GM21737 (cell line): ENCODE data around the gene PUS3.

Experiments used
- ATAC-seq: cut with Tn5 transposase; IDR thresholded peaks from one replicate; pipeline ENCODE4 v1.9.1; 2021; ENCODE audit warnings: mild to moderate bottlenecking, moderate library complexity; ENCODE audit not compliant: unreplicated experiment

Gene PUS3

GRCh38 chr11:125941619-125942611, 38.9 kb upstream of the PUS3 start:
- no peak for ATAC-seq

- ATAC-seq: no peak
Measured at GRCh38 chr11:125941267-125941618, 38.2 kb upstream of the PUS3 start.

GRCh38 chr11:125940145-125940544, 37.1 kb upstream of the PUS3 start:
- no peak for ATAC-seq

GRCh38 chr11:125939081-125939521, 36.1 kb upstream of the PUS3 start:
- ATAC-seq: no peak

GRCh38 chr11:125938418-125938817, 35.4 kb upstream of the PUS3 start:
- no peak for ATAC-seq

- no peak for ATAC-seq
Measured at GRCh38 chr11:125935618-125936199, 32.7 kb upstream of the PUS3 start.

GRCh38 chr11:125935056-125935455, 32.0 kb upstream of the PUS3 start:
- no peak for ATAC-seq

- no peak for ATAC-seq
Measured at GRCh38 chr11:125934473-125934872, 31.5 kb upstream of the PUS3 start.

- no peak for ATAC-seq
Measured at GRCh38 chr11:125933030-125933813, 30.2 kb upstream of the PUS3 start.

- no peak for ATAC-seq
Measured at GRCh38 chr11:125932301-125932700, 29.3 kb upstream of the PUS3 start.

- no peak for ATAC-seq
Measured at GRCh38 chr11:125931668-125932067, 28.7 kb upstream of the PUS3 start.

- ATAC-seq: no peak
Measured at GRCh38 chr11:125931116-125931515, 28.1 kb upstream of the PUS3 start.

GRCh38 chr11:125930076-125930450, 27.1 kb upstream of the PUS3 start:
- ATAC-seq: no peak

GRCh38 chr11:125929445-125930075, 26.6 kb upstream of the PUS3 start:
- no peak for ATAC-seq

GRCh38 chr11:125926682-125927081, 23.7 kb upstream of the PUS3 start:
- no peak for ATAC-seq

- no peak for ATAC-seq
Measured at GRCh38 chr11:125925804-125926203, 22.8 kb upstream of the PUS3 start.

GRCh38 chr11:125925247-125925740, 22.3 kb upstream of the PUS3 start:
- ATAC-seq: no peak

- ATAC-seq: no peak
Measured at GRCh38 chr11:125924384-125925007, 21.5 kb upstream of the PUS3 start.

- no peak for ATAC-seq
Measured at GRCh38 chr11:125923633-125924032, 20.6 kb upstream of the PUS3 start.

- no peak for ATAC-seq
Measured at GRCh38 chr11:125923012-125923579, 20.1 kb upstream of the PUS3 start.
